Measurements from ENCODE around the gene KDF1.
A peak's percentile ranks its signal among the peaks of the same experiment; 100 is the strongest.

KDF1 gene

GRCh38 chr1:26959722-26960624, at the start of gene KDF1:
Gene KDF1 (minus strand): TSS chr1:26960468. CDS start chr1:26952380, 8,088 bp downstream.
- DNase-seq = peak; percentile 64

- no peak for DNase-seq
Measured at GRCh38 chr1:27009601-27010197, 49.4 kb upstream of the KDF1 start.

GRCh38 chr1:27007909-27008582, 47.8 kb upstream of the KDF1 start:
- DNase-seq = no peak

- DNase-seq = no peak
Measured at GRCh38 chr1:27006683-27007082, 46.4 kb upstream of the KDF1 start.

- no peak for DNase-seq
Measured at GRCh38 chr1:27005648-27006496, 45.6 kb upstream of the KDF1 start.

GRCh38 chr1:27005166-27005530, 44.9 kb upstream of the KDF1 start:
- DNase-seq = no peak

- DNase-seq = no peak
Measured at GRCh38 chr1:27004471-27005165, 44.4 kb upstream of the KDF1 start.

GRCh38 chr1:27003745-27004470, 43.6 kb upstream of the KDF1 start:
- no peak for DNase-seq

GRCh38 chr1:27001570-27002360, 41.5 kb upstream of the KDF1 start:
- peak; percentile 77 for DNase-seq

- DNase-seq = peak; percentile 38
Measured at GRCh38 chr1:27000817-27001460, 40.7 kb upstream of the KDF1 start.

- no peak for DNase-seq
Measured at GRCh38 chr1:27000090-27000816, 40.0 kb upstream of the KDF1 start.

GRCh38 chr1:26999440-26999987, 39.2 kb upstream of the KDF1 start:
- DNase-seq = no peak

GRCh38 chr1:26998429-26999300, 38.4 kb upstream of the KDF1 start:
- DNase-seq = no peak

- DNase-seq = no peak
Measured at GRCh38 chr1:26996665-26997064, 36.4 kb upstream of the KDF1 start.

- DNase-seq = no peak
Measured at GRCh38 chr1:26996024-26996423, 35.8 kb upstream of the KDF1 start.

- DNase-seq = no peak
Measured at GRCh38 chr1:26994787-26995517, 34.7 kb upstream of the KDF1 start.
